K562 (cell line): ENCODE results near the gene ROPN1B.

ENCODE experiments used
- CHD1 ChIP-seq: fragments of 200-600 bp; sonication (generic); IDR thresholded peaks from one replicate; pipeline ENCODE4 v1.6.1; 2012; ENCODE audit warnings: mild to moderate bottlenecking, moderate library complexity, low read length, inconsistent platforms
- CHD2 ChIP-seq: IDR thresholded peaks from 2 replicates; pipeline ENCODE4 v1.6.1; 2011; ENCODE audit warnings: low read depth, low read length
- CREBBP ChIP-seq: IDR thresholded peaks from one replicate; pipeline ENCODE4 v1.6.1; 2012; ENCODE audit warnings: low read depth, mild to moderate bottlenecking, control low read depth, inconsistent platforms, low read length
- CTCF ChIP-seq, 3 experiments: IDR thresholded peaks in 2 of 3; conservative IDR thresholded peaks in 1 of 3; 2 replicates each; pipeline ENCODE4 v1.5.1; 2011 to 2012; ENCODE audit warnings: low read length in 3 of 3, mild to moderate bottlenecking in 3 of 3, control low read depth in 2 of 3, improper control_type of control experiment in 1 of 3, inconsistent platforms in 1 of 3, low read depth in 1 of 3, mixed read lengths in 1 of 3, moderate library complexity in 1 of 3; ENCODE audit not compliant: insufficient read depth in 2 of 3
- MLLT1 ChIP-seq, 2 experiments: fragments of 450-650 bp; IDR thresholded peaks; 2 replicates each; pipeline ENCODE4 v1.6.1; 2016
- SMARCB1 ChIP-seq: IDR thresholded peaks from 2 replicates; pipeline ENCODE4 v1.6.1; 2011; ENCODE audit warnings: improper control_type of control experiment, low read depth; ENCODE audit not compliant: insufficient read length
- USF1 ChIP-seq: sonication (generic); formaldehyde crosslinking; IDR thresholded peaks from 2 replicates; pipeline ENCODE4 v1.9.0; 2022; ENCODE audit warnings: mild to moderate bottlenecking, missing genetic modification reagents
- ZBTB26 ChIP-seq: fragments of 450-650 bp; formaldehyde crosslinking; IDR thresholded peaks from 2 replicates; pipeline ENCODE4 v1.4.0; 2022; ENCODE audit warnings: missing genetic modification characterization
- ZNF699 ChIP-seq: fragments of 250-450 bp; sonication (Bioruptor Pico); IDR thresholded peaks from 2 replicates; pipeline ENCODE4 v1.8.0; 2021; ENCODE audit warnings: mild to moderate bottlenecking, moderate library complexity; ENCODE audit not compliant: insufficient replicate concordance

GRCh38 chr3:126009181-126009580, 40.2 kb downstream of the ROPN1B start:
- TF ChIP-seq CHD2 (no peak), SMARCB1 (no peak), USF1 (CRISPR knock-in tag) (no peak), CTCF (IDR thresholded peaks at IDR 0.05 in 2 of 3, conservative IDR thresholded peaks at IDR 0.05 in 1 of 3; ENCODE audit: insufficient read depth in 2 of 3, low read depth in 1 of 3, low read length in 3 of 3) (no peak), ZBTB26 (no peak), MLLT1 (IDR thresholded peaks at IDR 0.05) (no peak), CREBBP (no peak), ZNF699 (no peak), CHD1 (no peak)
